Naive B cell (primary cell): ENCODE results near the gene RNPEPL1. TPM values are rescaled to one million over a fixed set of nuclear protein-coding genes. Genes with fewer than 3 reads are reported as not detected.

Experiments used
- ATAC-seq, 2 donors: fragments of 150-1000 bp; cut with Tn5 transposase; 2 replicates each; pipeline ENCODE4 v1.10.0; 2021; ENCODE audit warnings: low read depth in 2 of 2, mild to moderate bottlenecking in 2 of 2, moderate library complexity in 2 of 2
- DNase-seq: peaks from one replicate; pipeline ENCODE4 v3.0.0; 2022
- H3K27ac Mint-ChIP-seq, 6 donors: one replicate each; pipeline ENCODE4 v1.8.0; 2020 to 2022; ENCODE audit warnings: mild to moderate bottlenecking in 6 of 6, mixed read lengths in 6 of 6, moderate library complexity in 5 of 6, inconsistent platforms in 2 of 6
- H3K27me3 Mint-ChIP-seq, 3 donors: one replicate each; pipeline ENCODE4 v1.8.0; 2021 to 2022; ENCODE audit warnings: mixed read lengths in 3 of 3, mild to moderate bottlenecking in 1 of 3
- H3K36me3 Mint-ChIP-seq, 2 donors: one replicate each; pipeline ENCODE4 v1.8.0; 2020 to 2022; ENCODE audit warnings: mixed read lengths in 2 of 2, inconsistent platforms in 1 of 2, mild to moderate bottlenecking in 1 of 2
- H3K4me1 Mint-ChIP-seq, 3 donors: one replicate each; pipeline ENCODE4 v1.8.0; 2020 to 2022; ENCODE audit warnings: mixed read lengths in 3 of 3, inconsistent platforms in 1 of 3, mild to moderate bottlenecking in 1 of 3, moderate library complexity in 1 of 3
- H3K4me3 Mint-ChIP-seq, 8 donors: one replicate each; pipeline ENCODE4 v1.8.0; 2020 to 2022; ENCODE audit warnings: mild to moderate bottlenecking in 8 of 8, mixed read lengths in 8 of 8, moderate library complexity in 8 of 8, inconsistent platforms in 2 of 8
- H3K9me3 Mint-ChIP-seq, 7 donors: one replicate each; pipeline ENCODE4 v1.8.0; 2020 to 2022; ENCODE audit warnings: mixed read lengths in 7 of 7, mild to moderate bottlenecking in 5 of 7, inconsistent platforms in 2 of 7, moderate library complexity in 1 of 7
- polyA plus RNA-seq, 6 donors: library from polyadenylated mRNA; unstranded; fragments of 300-500 nt; fragmentation: Illumina TruSeq; gene quantifications; one replicate each; pipeline ENCODE4 v1.2.3, GENCODE V29; 2021; ENCODE audit warnings: low read depth in 6 of 6

The RNPEPL1 gene
- polyA plus RNA-seq, 6 donors from 2014 or later = 15.6 to 44.3 (median 28.3) TPM

GRCh38 chr2:240571314-240571973 is 3.2 kb downstream of the RNPEPL1 start:
- peak overlapping the region in 3 of 6 donors; percentile 34 to 70 (median 54) for H3K27ac Mint-ChIP-seq
- peak overlapping the region in 3 of 8 donors; percentile 22 to 77 (median 41) for H3K4me3 Mint-ChIP-seq
- no peaks in the 10 kb centered on the region for H3K27me3 Mint-ChIP-seq
- ATAC-seq (no peak), DNase-seq (no peak)
- H3K9me3 Mint-ChIP-seq = no peaks in the 10 kb centered on the region
- H3K4me1 Mint-ChIP-seq = peaks cover 30 to 47% (median 39%) of the 10 kb centered on the region in 3 donors
- no peaks in the 10 kb centered on the region for H3K36me3 Mint-ChIP-seq

- Mint-ChIP-seq H3K9me3 (no peaks in the 10 kb centered on the region), H3K27me3 (no peaks in the 10 kb centered on the region), H3K36me3 (no peaks in the 10 kb centered on the region), H3K27ac (no peak overlapping the region), H3K4me3 (peak overlapping the region in 1 of 8 donors; percentile 62), H3K4me1 (peaks cover 25 to 38% (median 30%) of the 10 kb centered on the region in 3 donors)
- ATAC-seq = no peak
- no peak for DNase-seq
Measured at GRCh38 chr2:240572141-240573031, 4.1 kb downstream of the RNPEPL1 start.

DNA sequence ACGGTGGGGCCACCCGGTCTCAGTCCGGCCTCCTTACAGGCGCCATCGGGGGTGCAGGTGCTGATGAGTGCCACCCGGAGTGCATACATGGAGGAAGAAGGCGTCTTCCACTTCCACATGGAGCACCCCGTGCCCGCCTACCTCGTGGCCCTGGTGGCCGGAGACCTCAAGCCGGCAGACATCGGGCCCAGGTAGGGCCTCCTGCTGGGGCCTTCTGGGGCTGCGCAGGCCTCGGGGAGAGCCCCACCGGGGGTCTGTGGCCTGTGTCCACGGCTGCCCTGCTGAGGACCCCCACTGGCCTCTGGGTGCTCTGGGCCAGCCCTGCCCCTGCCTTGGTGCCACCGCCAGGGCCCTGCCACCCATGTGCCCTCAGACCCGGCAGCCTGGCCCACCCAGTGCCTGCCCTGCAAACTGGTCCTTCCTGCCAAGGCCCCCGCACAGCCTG is 4.8 kb downstream of the RNPEPL1 start:
- ATAC-seq (no peak), DNase-seq (no peak)
- Mint-ChIP-seq H3K27ac (no peak overlapping the region), H3K4me1 (peaks cover 20 to 32% (median 25%) of the 10 kb centered on the region in 3 donors), H3K36me3 (no peaks in the 10 kb centered on the region), H3K9me3 (no peaks in the 10 kb centered on the region), H3K4me3 (no peak overlapping the region), H3K27me3 (no peaks in the 10 kb centered on the region)

DNA sequence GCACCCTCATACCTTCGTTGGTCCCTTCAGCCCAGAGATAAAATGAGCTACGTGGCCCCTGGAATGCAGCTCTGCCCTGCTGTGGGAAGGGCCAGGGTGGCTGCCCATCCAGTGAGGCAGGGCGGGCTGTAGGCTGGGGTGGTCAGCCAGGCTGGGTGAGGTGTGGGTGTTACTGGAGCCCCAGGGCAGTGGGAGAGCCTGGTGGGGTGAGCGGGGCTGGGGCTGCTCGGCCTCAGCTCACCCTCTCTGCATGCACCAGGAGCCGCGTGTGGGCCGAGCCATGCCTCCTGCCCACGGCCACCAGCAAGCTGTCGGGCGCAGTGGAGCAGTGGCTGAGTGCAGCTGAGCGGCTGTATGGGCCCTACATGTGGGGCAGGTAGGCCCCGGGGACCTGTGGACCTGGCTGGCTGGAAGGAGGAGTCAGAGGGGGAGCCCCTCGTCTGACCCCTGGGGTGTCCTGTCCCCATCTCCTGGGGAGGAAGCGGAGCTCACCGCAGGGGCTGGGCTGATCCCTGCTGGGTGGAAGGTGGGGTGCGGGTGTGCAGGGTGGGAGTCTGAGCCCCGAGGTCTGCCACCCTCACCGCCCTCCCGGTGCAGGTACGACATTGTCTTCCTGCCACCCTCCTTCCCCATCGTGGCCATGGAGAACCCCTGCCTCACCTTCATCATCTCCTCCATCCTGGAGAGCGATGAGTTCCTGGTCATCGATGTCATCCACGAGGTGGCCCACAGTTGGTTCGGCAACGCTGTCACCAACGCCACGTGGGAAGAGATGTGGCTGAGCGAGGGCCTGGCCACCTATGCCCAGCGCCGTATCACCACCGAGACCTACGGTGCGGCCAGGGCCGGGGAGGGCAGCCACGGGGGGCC is 5.5 kb downstream of the RNPEPL1 start:
- no peaks in the 10 kb centered on the region for H3K36me3 Mint-ChIP-seq
- peaks cover 23 to 36% (median 25%) of the 10 kb centered on the region in 3 donors for H3K4me1 Mint-ChIP-seq
- no peak overlapping the region for H3K4me3 Mint-ChIP-seq
- no peak for ATAC-seq
- no peaks in the 10 kb centered on the region for H3K9me3 Mint-ChIP-seq
- DNase-seq = no peak
- H3K27ac Mint-ChIP-seq = no peak overlapping the region
- H3K27me3 Mint-ChIP-seq = no peaks in the 10 kb centered on the region

DNA sequence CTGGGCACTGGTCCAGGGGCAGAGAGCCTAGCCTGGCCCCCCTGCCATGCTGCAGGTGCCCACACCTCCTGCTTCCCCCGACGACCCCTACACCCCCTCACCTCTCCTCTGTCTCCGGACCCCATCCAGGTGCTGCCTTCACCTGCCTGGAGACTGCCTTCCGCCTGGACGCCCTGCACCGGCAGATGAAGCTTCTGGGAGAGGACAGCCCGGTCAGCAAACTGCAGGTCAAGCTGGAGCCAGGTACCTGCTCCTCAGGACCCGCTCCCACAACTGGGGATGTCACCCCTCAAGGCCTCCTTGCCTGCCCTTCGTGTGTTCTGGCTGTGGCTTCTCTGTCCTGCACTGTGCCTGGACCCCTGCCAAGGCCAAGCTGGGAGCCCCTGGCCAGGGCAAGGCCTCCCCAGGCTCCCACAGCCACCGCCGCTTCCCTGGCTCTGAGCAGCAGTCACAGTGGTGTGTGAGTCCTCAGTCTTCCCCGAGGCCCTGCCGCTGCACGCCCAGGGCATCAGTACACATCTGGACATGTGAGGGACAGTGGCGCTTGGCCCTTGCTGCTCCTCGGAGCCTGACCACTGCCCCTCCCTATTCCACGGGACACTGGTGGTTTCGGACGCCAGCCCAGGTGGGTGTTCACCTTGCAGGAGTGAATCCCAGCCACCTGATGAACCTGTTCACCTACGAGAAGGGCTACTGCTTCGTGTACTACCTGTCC is 6.3 kb downstream of the RNPEPL1 start:
- Mint-ChIP-seq H3K27ac (no peak overlapping the region), H3K27me3 (no peaks in the 10 kb centered on the region), H3K9me3 (no peaks in the 10 kb centered on the region), H3K36me3 (no peaks in the 10 kb centered on the region), H3K4me1 (peaks cover 25 to 36% (median 28%) of the 10 kb centered on the region in 3 donors), H3K4me3 (no peak overlapping the region)
- DNase-seq (no peak), ATAC-seq (no peak)

DNA sequence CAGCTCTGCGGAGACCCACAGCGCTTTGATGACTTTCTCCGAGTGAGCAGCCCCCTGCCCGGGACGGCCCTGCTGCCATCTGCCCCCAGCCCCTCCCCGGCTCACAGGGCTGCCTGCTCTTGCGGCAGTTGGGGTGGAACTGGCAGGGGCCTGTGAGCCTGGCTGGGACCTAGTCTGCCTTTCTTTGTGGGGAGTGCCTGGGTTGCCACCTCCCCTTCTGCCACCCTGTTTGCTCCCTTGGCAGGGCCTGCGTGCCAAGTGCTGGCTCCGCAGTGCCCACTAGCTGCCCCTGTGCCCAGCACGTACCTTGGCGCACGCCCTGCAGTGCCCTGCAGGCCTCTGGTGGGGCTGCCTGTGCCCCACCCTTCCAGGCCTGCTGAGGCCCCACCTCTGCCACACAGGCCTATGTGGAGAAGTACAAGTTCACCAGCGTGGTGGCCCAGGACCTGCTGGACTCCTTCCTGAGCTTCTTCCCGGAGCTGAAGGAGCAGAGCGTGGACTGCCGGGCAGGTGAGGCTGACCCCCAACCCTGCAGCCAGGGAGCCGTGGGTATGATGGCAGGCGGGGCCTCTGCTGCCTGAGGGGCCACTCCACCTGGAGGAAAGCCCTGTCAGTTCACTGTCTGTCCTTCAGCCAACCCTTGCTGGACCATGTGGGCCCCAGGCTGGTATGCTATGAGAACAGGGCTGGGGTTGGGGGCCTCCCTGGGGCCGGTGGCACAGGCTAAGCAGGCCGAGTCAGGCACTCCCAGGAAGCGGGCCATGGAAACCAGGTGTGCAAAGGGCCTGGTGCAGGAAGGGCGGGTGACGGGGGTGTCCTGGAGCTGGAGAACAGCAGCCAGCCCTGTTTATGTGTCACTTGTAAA is 7.0 kb downstream of the RNPEPL1 start:
- ATAC-seq = no peak
- DNase-seq = no peak
- Mint-ChIP-seq H3K27me3 (no peaks in the 10 kb centered on the region), H3K4me3 (no peak overlapping the region), H3K9me3 (no peaks in the 10 kb centered on the region), H3K27ac (peak overlapping the region in 1 of 6 donors; percentile 5), H3K4me1 (peaks cover 28 to 36% (median 28%) of the 10 kb centered on the region in 3 donors), H3K36me3 (peaks cover 0 to 4% of the 10 kb centered on the region in 2 donors)

- no peaks in the 10 kb centered on the region for H3K27me3 Mint-ChIP-seq
- H3K9me3 Mint-ChIP-seq = peaks cover 0 to 3% (median 0%) of the 10 kb centered on the region in 7 donors
- H3K27ac Mint-ChIP-seq = no peak overlapping the region
- DNase-seq (no peak), ATAC-seq (no peak)
- H3K4me3 Mint-ChIP-seq = no peak overlapping the region
- peaks cover 0 to 11% of the 10 kb centered on the region in 2 donors for H3K36me3 Mint-ChIP-seq
- peaks cover 27 to 35% (median 28%) of the 10 kb centered on the region in 3 donors for H3K4me1 Mint-ChIP-seq
Measured at GRCh38 chr2:240576036-240576435, 7.8 kb downstream of the RNPEPL1 start.

DNA sequence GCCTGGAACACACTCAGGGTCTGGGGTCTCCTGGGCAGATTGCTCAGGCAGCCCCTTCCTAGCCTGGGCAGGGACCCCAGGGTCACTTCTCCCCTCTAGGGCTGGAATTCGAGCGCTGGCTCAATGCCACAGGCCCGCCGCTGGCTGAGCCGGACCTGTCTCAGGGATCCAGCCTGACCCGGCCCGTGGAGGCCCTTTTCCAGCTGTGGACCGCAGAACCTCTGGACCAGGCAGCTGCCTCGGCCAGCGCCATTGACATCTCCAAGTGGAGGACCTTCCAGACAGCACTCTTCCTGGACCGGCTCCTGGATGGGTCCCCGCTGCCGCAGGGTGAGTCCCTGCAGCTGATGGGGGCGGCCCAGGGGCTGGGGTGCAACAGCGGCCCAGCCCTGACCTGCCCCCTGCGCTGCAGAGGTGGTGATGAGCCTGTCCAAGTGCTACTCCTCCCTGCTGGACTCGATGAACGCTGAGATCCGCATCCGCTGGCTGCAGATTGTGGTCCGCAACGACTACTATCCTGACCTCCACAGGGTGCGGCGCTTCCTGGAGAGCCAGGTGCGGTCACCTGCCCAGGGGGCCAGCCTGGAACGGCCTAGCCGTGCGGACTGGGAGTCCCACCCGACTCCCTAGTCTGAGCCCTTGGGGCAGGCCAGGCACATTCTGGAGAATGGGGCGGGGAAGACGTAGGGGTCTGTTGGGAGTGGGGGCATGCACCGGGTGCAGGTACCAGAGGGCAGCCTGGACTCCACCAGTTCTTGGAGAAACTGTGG is 8.3 kb downstream of the RNPEPL1 start:
- H3K4me3 Mint-ChIP-seq = no peak overlapping the region
- DNase-seq (no peak), ATAC-seq (no peak)
- peaks cover 0 to 4% (median 0%) of the 10 kb centered on the region in 7 donors for H3K9me3 Mint-ChIP-seq
- H3K27ac Mint-ChIP-seq = no peak overlapping the region
- H3K36me3 Mint-ChIP-seq = peaks cover 0 to 16% of the 10 kb centered on the region in 2 donors
- H3K4me1 Mint-ChIP-seq = peaks cover 24 to 30% (median 27%) of the 10 kb centered on the region in 3 donors
- H3K27me3 Mint-ChIP-seq = no peaks in the 10 kb centered on the region

GRCh38 chr2:240577281-240578109 is 9.2 kb downstream of the RNPEPL1 start:
- H3K27me3 Mint-ChIP-seq = no peaks in the 10 kb centered on the region
- peak overlapping the region in 1 of 6 donors; percentile 27 for H3K27ac Mint-ChIP-seq
- no peak for DNase-seq
- ATAC-seq = no peak
- H3K36me3 Mint-ChIP-seq = peaks cover 0 to 18% of the 10 kb centered on the region in 2 donors
- H3K4me3 Mint-ChIP-seq = no peak overlapping the region
- H3K4me1 Mint-ChIP-seq = peaks cover 30 to 33% (median 32%) of the 10 kb centered on the region in 3 donors
- H3K9me3 Mint-ChIP-seq = peaks cover 0 to 5% (median 0%) of the 10 kb centered on the region in 7 donors

GRCh38 chr2:240578110-240578450 is 9.8 kb downstream of the RNPEPL1 start:
- Mint-ChIP-seq H3K27me3 (no peaks in the 10 kb centered on the region), H3K27ac (peak overlapping the region in 2 of 6 donors; percentile 7 to 70), H3K4me3 (no peak overlapping the region), H3K4me1 (peaks cover 34 to 39% (median 36%) of the 10 kb centered on the region in 3 donors), H3K9me3 (peaks cover 0 to 5% (median 0%) of the 10 kb centered on the region in 7 donors), H3K36me3 (peaks cover 0 to 18% of the 10 kb centered on the region in 2 donors)
- no peak for DNase-seq
- ATAC-seq = no peak

DNA sequence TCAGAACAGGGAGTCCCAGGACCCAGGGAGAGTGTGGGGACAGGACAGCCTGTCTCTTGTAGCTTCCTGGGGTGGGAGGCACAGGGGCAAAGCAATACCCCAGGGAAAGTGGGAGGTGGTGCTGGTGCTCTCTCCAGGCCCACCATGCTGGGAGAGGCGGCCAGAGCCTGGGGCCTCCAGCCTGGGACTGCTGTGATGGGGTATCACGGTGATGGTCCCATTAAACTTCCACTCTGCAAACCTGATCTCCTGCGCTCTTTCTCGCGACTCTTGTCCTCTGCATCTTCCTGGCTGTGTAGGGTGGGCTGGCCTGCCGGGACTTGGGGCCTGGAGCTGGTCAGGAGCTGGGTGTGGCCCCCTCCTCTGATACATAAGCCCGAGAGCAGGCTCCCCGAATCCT is 10.2 kb downstream of the RNPEPL1 start:
- Mint-ChIP-seq H3K4me3 (no peak overlapping the region), H3K27me3 (no peaks in the 10 kb centered on the region), H3K27ac (peak overlapping the region in 2 of 6 donors; percentile 70 to 88), H3K36me3 (peaks cover 0 to 18% of the 10 kb centered on the region in 2 donors), H3K9me3 (peaks cover 0 to 5% (median 0%) of the 10 kb centered on the region in 7 donors), H3K4me1 (peaks cover 38 to 41% (median 38%) of the 10 kb centered on the region in 3 donors)
- DNase-seq (no peak), ATAC-seq (no peak)
